GM23338 (cell line): ENCODE data around the gene ZSCAN31.

Experiments used
- EZH2 ChIP-seq: fragments of 200-600 bp; sonication (generic); IDR thresholded peaks from one replicate; pipeline ENCODE4 v1.8.0; 2017; ENCODE audit warnings: antibody characterized with exemption, mild to moderate bottlenecking, low read depth; ENCODE audit not compliant: unreplicated experiment
- EZH2phosphoT487 ChIP-seq: fragments of 200-600 bp; sonication (generic); IDR thresholded peaks from one replicate; pipeline ENCODE4 v1.8.1; 2018; ENCODE audit warnings: antibody characterized with exemption; ENCODE audit not compliant: unreplicated experiment
- JUNB ChIP-seq: IDR thresholded peaks from one replicate; pipeline ENCODE4 v1.6.1; 2016; ENCODE audit warnings: antibody characterized with exemption; ENCODE audit not compliant: unreplicated experiment
- POLR2AphosphoS5 ChIP-seq: IDR thresholded peaks from 2 replicates; pipeline ENCODE4 v1.6.1; 2016; ENCODE audit warnings: antibody characterized with exemption, low read depth
- TF ChIP-seq, protein P1 (sequence below), 2 experiments: fragments of 200-600 bp in 1 of 2; sonication (generic) in 1 of 2; conservative IDR thresholded peaks; 2 replicates each; pipeline versions ENCODE4 v1.5.1 to v1.6.1; 2016 to 2017; ENCODE audit warnings: antibody characterized with exemption in 2 of 2, low read depth in 2 of 2, mild to moderate bottlenecking in 2 of 2, moderate library complexity in 1 of 2
- TF ChIP-seq, protein P2 (sequence below): IDR thresholded peaks from one replicate; pipeline ENCODE4 v1.6.1; 2018; ENCODE audit warnings: antibody characterized with exemption; ENCODE audit not compliant: unreplicated experiment

DNA sequence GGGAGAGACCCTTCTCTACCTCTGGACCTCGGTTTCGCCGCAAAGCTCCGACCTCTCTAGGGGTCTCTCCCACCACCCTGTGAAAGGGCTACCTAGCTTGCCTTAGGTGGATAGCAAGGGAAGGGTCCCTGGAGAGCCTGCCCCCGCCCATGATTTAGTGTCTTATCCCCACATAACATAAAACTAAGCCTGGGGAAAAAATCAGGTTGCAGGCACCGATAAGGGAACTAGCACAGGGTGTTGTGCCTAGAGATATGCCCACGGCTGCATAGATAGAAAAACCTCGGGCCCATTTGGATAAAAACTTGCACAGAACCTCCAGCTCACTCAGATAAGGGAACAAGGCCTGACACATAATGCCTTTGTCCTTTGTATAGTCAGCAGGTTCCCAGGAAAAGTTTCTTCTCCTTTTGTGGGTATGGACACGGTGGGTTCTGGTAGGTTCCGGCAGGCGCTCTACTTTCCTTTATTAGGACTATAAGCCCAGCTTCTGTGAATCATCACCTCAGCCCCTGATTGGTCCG lies 846 bp downstream of the ZSCAN31 start:
- TF ChIP-seq, protein P1, sequence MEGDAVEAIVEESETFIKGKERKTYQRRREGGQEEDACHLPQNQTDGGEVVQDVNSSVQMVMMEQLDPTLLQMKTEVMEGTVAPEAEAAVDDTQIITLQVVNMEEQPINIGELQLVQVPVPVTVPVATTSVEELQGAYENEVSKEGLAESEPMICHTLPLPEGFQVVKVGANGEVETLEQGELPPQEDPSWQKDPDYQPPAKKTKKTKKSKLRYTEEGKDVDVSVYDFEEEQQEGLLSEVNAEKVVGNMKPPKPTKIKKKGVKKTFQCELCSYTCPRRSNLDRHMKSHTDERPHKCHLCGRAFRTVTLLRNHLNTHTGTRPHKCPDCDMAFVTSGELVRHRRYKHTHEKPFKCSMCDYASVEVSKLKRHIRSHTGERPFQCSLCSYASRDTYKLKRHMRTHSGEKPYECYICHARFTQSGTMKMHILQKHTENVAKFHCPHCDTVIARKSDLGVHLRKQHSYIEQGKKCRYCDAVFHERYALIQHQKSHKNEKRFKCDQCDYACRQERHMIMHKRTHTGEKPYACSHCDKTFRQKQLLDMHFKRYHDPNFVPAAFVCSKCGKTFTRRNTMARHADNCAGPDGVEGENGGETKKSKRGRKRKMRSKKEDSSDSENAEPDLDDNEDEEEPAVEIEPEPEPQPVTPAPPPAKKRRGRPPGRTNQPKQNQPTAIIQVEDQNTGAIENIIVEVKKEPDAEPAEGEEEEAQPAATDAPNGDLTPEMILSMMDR (conservative IDR thresholded peaks at IDR 0.05; ENCODE audit: low read depth in 2 of 2): no peak
- TF ChIP-seq EZH2 (no peak), POLR2AphosphoS5 (no peak), EZH2phosphoT487 (no peak), JUNB (no peak)
- TF ChIP-seq, protein P2, sequence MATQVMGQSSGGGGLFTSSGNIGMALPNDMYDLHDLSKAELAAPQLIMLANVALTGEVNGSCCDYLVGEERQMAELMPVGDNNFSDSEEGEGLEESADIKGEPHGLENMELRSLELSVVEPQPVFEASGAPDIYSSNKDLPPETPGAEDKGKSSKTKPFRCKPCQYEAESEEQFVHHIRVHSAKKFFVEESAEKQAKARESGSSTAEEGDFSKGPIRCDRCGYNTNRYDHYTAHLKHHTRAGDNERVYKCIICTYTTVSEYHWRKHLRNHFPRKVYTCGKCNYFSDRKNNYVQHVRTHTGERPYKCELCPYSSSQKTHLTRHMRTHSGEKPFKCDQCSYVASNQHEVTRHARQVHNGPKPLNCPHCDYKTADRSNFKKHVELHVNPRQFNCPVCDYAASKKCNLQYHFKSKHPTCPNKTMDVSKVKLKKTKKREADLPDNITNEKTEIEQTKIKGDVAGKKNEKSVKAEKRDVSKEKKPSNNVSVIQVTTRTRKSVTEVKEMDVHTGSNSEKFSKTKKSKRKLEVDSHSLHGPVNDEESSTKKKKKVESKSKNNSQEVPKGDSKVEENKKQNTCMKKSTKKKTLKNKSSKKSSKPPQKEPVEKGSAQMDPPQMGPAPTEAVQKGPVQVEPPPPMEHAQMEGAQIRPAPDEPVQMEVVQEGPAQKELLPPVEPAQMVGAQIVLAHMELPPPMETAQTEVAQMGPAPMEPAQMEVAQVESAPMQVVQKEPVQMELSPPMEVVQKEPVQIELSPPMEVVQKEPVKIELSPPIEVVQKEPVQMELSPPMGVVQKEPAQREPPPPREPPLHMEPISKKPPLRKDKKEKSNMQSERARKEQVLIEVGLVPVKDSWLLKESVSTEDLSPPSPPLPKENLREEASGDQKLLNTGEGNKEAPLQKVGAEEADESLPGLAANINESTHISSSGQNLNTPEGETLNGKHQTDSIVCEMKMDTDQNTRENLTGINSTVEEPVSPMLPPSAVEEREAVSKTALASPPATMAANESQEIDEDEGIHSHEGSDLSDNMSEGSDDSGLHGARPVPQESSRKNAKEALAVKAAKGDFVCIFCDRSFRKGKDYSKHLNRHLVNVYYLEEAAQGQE: no peak
